WTC11 (cell line): ENCODE results near the gene URI1.

ENCODE experiments used
- ELF4 ChIP-seq: sonication (generic); formaldehyde crosslinking; IDR thresholded peaks from 2 replicates; pipeline ENCODE4 v1.8.1; 2022; ENCODE audit warnings: low read depth, mild to moderate bottlenecking, moderate library complexity, missing genetic modification reagents
- GABPB1 ChIP-seq: sonication (generic); formaldehyde crosslinking; IDR thresholded peaks from 2 replicates; pipeline ENCODE4 v1.8.1; 2023; ENCODE audit warnings: mild to moderate bottlenecking, missing genetic modification reagents
- KAT7 ChIP-seq: sonication (generic); formaldehyde crosslinking; IDR thresholded peaks from 2 replicates; pipeline ENCODE4 v1.8.1; 2023; ENCODE audit warnings: missing genetic modification reagents, mild to moderate bottlenecking, borderline replicate concordance
- NR3C1 ChIP-seq: sonication (generic); formaldehyde crosslinking; conservative IDR thresholded peaks from 2 replicates; pipeline ENCODE4 v1.8.1; 2023; ENCODE audit warnings: low read depth, mild to moderate bottlenecking, missing genetic modification reagents
- SP1 ChIP-seq: sonication (generic); formaldehyde crosslinking; conservative IDR thresholded peaks from 2 replicates; pipeline ENCODE4 v1.8.1; 2022; ENCODE audit warnings: missing genetic modification reagents
- ZNF121 ChIP-seq: sonication (generic); formaldehyde crosslinking; IDR thresholded peaks from 2 replicates; pipeline ENCODE4 v1.8.0; 2023; ENCODE audit warnings: missing genetic modification reagents
- ZNF138 ChIP-seq: sonication (generic); formaldehyde crosslinking; conservative IDR thresholded peaks from 2 replicates; pipeline ENCODE4 v1.8.1; 2022; ENCODE audit warnings: mild to moderate bottlenecking, moderate library complexity, missing genetic modification reagents
- ZNF263 ChIP-seq: sonication (generic); formaldehyde crosslinking; IDR thresholded peaks from 2 replicates; pipeline ENCODE4 v1.8.1; 2022; ENCODE audit warnings: low read depth, mild to moderate bottlenecking, moderate library complexity, missing genetic modification reagents
- ZNF396 ChIP-seq: fragments of 250-450 bp; sonication (Bioruptor Pico); IDR thresholded peaks from 2 replicates; pipeline ENCODE4 v1.8.0; 2021; ENCODE audit warnings: mild to moderate bottlenecking, moderate library complexity, borderline replicate concordance
- TF ChIP-seq, protein P1 (sequence below): fragments of 200-600 bp; IDR thresholded peaks from 2 replicates; pipeline ENCODE4 v1.8.0; 2022; ENCODE audit warnings: antibody characterized with exemption
- TF ChIP-seq, protein P2 (sequence below): sonication (generic); formaldehyde crosslinking; IDR thresholded peaks from 2 replicates; pipeline ENCODE4 v1.8.0; 2022; ENCODE audit warnings: mild to moderate bottlenecking, missing genetic modification reagents
- TF ChIP-seq, protein P3 (sequence below): sonication (generic); formaldehyde crosslinking; IDR thresholded peaks from 2 replicates; pipeline ENCODE4 v1.8.1; 2023; ENCODE audit warnings: mild to moderate bottlenecking, moderate library complexity, missing genetic modification reagents
- TF ChIP-seq, protein P4 (sequence below): sonication (generic); formaldehyde crosslinking; IDR thresholded peaks from 2 replicates; pipeline ENCODE4 v1.8.0; 2023; ENCODE audit warnings: missing genetic modification reagents
- TF ChIP-seq, protein P5 (sequence below): sonication (generic); formaldehyde crosslinking; IDR thresholded peaks from 2 replicates; pipeline ENCODE4 v1.8.1; 2022; ENCODE audit warnings: low read depth, missing genetic modification reagents, borderline replicate concordance

DNA sequence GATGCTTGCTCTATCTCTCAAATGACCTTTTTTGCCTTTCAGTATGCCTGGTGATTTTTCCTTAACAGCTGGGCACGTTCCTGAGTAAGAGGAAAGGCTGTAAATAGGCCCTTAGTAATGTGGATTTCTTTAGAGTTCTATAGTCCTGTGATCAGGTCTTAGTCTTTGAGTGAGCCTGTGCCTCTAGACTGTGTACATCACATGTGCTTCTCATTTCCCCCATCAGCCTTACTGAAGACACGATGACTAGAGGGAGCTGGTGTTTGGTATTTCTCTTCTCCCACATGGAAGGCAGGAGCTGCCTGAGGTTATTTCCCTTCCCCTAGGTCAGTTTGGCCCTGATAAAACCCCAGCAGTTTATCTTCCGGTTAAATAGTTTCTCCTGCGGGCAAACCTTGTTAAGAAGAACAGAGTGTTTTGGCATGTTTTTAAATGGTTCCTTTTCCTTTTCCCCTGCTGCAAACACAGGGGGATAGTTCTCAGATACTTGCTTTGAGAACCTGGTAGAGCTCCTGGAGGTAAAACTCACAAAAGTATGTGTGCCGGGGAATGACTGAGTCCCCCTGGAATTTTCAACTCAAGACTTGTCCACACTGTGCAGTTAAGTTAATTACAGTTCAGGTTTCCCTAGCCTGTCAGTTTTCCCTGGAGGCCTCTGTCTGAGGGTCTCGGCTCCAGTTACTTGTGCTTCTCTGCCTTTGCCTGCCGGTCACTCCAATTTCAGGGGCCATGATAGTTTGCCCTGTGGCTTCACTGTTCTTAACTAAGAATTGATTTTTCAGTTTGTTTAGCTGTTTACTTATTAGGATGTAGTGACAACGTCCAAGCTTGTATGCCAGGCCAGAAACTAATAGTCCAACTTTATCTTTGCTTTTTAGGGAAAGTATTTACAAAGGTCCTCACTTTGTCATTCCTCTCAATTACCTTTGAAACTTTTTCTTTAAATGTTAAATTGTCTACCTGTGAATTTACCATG is 94.4 kb downstream of the URI1 start:
- TF ChIP-seq SP1 (CRISPR knock-in tag) (no peak), ELF4 (CRISPR knock-in tag) (no peak), NR3C1 (CRISPR knock-in tag) (no peak), ZNF396 (CRISPR knock-in tag) (no peak), KAT7 (no peak), ZNF263 (CRISPR knock-in tag) (no peak), GABPB1 (CRISPR knock-in tag) (no peak), ZNF121 (CRISPR knock-in tag) (no peak), ZNF138 (CRISPR knock-in tag) (no peak)
- TF ChIP-seq, protein P1, sequence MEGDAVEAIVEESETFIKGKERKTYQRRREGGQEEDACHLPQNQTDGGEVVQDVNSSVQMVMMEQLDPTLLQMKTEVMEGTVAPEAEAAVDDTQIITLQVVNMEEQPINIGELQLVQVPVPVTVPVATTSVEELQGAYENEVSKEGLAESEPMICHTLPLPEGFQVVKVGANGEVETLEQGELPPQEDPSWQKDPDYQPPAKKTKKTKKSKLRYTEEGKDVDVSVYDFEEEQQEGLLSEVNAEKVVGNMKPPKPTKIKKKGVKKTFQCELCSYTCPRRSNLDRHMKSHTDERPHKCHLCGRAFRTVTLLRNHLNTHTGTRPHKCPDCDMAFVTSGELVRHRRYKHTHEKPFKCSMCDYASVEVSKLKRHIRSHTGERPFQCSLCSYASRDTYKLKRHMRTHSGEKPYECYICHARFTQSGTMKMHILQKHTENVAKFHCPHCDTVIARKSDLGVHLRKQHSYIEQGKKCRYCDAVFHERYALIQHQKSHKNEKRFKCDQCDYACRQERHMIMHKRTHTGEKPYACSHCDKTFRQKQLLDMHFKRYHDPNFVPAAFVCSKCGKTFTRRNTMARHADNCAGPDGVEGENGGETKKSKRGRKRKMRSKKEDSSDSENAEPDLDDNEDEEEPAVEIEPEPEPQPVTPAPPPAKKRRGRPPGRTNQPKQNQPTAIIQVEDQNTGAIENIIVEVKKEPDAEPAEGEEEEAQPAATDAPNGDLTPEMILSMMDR, result no peak
- TF ChIP-seq, protein P2, sequence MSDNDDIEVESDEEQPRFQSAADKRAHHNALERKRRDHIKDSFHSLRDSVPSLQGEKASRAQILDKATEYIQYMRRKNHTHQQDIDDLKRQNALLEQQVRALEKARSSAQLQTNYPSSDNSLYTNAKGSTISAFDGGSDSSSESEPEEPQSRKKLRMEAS (CRISPR knock-in tag), result no peak
- TF ChIP-seq, protein P3, sequence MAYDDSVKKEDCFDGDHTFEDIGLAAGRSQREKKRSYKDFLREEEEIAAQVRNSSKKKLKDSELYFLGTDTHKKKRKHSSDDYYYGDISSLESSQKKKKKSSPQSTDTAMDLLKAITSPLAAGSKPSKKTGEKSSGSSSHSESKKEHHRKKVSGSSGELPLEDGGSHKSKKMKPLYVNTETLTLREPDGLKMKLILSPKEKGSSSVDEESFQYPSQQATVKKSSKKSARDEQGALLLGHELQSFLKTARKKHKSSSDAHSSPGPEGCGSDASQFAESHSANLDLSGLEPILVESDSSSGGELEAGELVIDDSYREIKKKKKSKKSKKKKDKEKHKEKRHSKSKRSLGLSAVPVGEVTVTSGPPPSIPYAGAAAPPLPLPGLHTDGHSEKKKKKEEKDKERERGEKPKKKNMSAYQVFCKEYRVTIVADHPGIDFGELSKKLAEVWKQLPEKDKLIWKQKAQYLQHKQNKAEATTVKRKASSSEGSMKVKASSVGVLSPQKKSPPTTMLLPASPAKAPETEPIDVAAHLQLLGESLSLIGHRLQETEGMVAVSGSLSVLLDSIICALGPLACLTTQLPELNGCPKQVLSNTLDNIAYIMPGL, result no peak
- TF ChIP-seq, protein P4, sequence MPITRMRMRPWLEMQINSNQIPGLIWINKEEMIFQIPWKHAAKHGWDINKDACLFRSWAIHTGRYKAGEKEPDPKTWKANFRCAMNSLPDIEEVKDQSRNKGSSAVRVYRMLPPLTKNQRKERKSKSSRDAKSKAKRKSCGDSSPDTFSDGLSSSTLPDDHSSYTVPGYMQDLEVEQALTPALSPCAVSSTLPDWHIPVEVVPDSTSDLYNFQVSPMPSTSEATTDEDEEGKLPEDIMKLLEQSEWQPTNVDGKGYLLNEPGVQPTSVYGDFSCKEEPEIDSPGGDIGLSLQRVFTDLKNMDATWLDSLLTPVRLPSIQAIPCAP, result no peak
- TF ChIP-seq, protein P5, sequence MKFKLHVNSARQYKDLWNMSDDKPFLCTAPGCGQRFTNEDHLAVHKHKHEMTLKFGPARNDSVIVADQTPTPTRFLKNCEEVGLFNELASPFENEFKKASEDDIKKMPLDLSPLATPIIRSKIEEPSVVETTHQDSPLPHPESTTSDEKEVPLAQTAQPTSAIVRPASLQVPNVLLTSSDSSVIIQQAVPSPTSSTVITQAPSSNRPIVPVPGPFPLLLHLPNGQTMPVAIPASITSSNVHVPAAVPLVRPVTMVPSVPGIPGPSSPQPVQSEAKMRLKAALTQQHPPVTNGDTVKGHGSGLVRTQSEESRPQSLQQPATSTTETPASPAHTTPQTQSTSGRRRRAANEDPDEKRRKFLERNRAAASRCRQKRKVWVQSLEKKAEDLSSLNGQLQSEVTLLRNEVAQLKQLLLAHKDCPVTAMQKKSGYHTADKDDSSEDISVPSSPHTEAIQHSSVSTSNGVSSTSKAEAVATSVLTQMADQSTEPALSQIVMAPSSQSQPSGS (CRISPR knock-in tag), result no peak
